GM18499 (cell line): ENCODE results near the gene LRRC1.
A peak's percentile ranks its signal among the peaks of the same experiment; 100 is the strongest.

Source experiments
- ATAC-seq: cut with Tn5 transposase; IDR thresholded peaks from one replicate; pipeline ENCODE4 v1.9.1; 2021; ENCODE audit warnings: moderate number of reproducible peaks; ENCODE audit not compliant: insufficient read depth, unreplicated experiment

The LRRC1 gene

GRCh38 chr6:53837865-53838769 lies 43.3 kb downstream of the LRRC1 start:
- no peak for ATAC-seq

GRCh38 chr6:53840027-53840426 lies 45.2 kb downstream of the LRRC1 start:
- no peak for ATAC-seq

DNA sequence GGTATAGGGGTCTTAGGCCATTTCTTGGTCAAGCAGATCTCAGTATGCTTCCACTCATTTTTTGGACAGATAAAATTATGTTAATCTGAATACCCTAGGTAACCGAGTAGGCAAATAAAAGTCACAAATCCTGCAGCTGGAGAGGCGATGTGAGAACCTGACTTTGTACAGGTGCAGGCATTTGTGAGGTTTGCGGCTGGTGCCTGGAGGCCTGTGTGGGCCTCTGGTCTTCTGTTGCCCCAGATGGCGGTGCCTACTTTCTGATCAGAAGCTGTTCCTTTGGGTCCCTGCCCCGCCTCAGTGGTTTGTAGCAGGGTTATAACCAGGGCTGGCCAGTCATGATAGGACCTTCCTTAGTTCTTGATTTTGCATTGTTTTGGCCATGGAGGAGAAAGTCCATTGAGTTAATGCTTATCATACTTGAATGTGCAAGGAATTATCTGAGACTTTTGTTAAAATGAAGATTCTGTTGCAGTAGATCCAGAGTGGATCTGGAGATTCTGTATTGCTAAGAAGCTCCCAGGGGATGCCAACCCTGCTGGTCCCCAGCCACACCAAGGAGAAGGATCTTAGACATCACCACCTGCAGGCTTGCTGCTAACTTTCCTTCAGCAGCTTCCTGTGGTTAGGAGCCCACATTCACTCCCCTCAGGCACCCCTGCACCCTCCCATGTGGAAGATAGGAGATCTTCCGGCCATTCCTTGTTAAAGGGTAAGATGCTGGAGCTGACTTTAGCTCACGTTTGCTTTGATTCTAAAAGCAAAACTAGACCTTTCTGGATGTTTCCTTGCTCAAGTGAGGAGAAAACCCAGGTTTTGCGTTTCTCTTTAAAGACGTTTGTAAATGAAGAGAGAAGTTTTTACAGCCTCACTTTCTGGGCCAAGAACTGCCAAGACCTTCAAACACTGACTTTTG lies 50.7 kb downstream of the LRRC1 start:
- ATAC-seq, result no peak

DNA sequence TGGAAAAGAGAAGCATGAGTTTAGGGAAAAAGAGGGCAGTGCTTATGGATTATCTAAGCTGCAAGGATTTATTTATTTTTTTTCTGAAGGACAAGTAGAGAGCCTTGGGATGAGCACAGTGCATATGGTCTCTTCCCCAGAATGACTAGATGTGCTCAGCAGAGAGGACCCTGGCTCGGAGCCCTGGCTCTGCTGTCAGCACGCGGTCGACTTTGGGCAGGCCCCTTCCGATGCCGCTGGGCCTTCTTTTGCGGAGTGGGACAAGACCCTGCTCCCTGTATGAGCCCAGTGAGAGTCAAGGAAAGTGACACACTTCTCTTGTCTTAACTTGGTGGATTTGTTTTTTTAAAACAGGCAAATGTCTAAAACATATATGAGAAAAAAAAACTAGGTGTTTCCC lies 51.4 kb downstream of the LRRC1 start:
- ATAC-seq, result no peak

- no peak for ATAC-seq
These were observed 53.0 kb downstream of the LRRC1 start for GRCh38 chr6:53847796-53848314.

DNA sequence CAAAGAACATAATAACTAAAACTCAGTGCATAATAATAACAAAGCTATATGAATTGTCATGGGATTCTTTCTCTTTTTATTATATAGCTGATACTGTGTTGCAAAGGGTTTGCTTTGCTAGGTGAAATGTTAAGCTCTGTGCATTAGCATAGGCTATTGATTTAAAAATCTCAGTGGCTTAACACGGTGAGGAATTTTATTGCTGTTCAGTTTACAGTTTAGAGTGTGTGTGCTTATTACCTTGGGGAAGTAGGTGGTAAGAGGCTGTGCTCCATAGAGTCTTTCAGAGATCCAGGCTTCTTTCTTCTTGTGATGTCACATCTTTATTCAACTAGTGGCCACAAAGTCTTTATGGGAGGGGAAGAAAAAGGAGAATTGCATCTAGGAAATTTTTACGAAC lies 55.7 kb downstream of the LRRC1 start:
- ATAC-seq, result no peak

GRCh38 chr6:53851561-53851960 lies 56.8 kb downstream of the LRRC1 start:
- ATAC-seq, result no peak

GRCh38 chr6:53852805-53853204 lies 58.0 kb downstream of the LRRC1 start:
- ATAC-seq, result no peak

DNA sequence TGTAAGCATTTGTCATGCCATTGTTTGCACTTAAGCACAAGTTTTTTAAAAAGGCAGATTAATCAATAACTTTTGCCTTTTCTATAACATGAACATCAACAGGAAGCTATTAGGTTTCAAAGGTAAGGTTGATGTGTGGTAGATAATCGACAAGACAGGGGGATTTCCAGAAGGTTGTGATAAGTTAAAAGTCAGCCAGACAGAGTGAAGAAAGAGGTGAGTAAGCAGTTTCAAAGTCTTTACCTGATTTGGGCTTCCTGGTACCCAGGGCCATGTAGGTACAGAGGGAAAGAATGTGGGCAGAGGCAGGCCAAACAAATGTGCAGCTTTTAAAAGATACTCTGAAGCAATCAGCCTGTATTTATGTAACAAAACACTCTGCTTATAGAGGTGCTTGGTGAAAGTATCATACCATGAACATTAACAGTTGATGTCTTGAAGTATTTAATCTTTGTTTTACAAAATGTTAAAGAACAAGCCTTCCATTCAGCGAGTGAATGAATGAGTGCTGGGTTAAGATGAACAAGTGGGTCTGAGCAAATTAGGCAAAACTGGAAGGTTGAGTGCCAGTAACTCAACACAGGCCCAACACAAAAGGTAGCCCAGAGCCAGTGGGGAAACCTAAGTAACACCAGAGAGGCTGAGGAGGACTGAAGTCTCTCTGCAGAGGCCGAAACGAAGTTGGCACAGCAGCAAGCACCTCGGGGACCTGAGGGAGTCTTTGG lies 60.2 kb downstream of the LRRC1 start:
- ATAC-seq, result peak; percentile 71

DNA sequence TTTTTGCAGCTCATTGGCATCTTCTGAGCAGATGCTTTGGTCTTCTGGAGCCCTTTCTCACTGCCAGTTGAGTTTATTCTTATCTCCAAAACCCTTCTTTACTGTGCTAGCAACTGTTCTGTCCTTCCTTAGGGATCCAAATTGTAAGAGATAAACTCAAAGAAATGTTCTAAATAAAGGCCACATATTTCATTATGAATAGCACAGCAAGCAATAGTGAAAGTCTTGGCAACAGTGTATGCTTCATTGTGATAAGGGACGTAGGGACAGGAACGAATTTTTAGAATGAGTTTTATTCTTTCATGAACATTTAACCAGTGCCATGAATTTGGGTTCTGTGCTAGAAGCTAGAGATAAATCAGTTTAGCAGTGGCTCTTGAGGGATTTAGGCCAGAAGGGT lies 61.1 kb downstream of the LRRC1 start:
- ATAC-seq, result no peak

DNA sequence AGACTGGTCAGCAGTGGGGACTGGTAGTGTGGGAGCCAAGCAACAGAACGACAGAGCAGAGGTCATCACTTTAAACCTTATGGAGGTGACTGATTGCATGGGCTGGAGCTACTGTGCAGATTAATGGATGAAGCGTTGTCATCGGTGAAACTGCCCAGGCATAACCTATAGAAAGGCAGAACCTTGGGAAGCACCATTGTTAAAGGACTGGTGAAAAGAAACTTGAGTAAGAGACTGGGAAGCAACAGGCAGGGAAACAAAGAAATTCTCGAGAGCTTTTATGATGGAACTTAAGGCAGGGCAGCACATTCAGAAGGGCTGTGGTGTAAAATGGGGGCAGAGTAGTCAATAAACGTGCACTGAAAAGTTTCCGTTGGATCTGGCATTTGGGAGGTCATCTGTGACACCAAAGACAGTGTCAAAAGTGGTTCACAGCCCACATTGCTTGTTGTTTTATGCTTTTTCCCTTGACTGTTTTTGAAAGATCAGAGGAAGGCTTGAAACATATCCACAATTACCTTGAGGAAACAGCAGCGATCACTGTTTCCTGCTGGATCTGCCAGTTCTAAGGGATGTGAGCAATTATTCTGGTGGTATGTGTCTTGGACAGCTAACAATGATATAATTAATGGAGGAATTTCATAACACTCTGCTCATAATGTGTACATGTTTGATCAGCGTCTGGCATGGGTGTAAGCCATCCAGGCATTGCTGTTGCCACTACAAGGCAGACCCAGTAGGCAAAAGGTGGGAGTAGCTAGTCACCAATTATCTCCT lies 62.7 kb downstream of the LRRC1 start:
- no peak for ATAC-seq

GRCh38 chr6:53858196-53858595 lies 63.4 kb downstream of the LRRC1 start:
- no peak for ATAC-seq

DNA sequence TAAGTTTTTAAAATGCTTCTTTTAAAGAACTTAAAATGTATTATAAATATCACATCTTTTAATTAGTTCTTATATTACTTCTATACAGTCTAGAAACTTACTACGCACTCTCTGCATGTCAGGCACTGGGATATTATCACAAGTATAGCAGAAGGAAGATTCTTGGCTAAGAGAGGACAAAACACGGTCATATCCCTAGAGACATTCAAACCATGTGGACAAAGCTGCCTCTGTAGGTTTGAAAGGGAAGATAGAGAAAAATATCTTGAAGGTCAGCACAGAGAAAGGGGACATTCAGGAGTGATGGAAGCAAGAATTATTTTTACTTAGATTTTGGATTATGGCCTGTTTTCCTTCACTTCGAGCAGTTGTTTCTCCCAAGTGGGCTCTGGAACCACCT lies 64.1 kb downstream of the LRRC1 start:
- no peak for ATAC-seq

DNA sequence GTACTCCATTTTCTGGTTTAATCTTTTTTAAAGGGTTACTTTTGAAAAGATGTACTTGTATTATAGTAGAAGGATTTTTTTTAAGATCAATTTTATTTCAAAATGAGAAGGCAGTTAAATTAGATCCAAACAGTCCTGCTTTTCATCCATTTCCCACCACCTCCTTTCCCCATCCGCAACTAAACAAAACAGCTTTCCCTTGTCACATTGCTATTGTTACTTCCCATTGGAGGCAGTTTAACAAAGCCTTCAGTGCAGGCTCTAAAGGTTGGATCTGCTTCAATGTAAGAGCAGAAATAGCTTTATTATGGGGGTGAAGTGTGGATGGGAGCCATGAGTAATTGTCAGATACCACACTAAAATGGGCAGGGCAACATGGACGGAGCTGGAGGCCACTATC lies 65.7 kb downstream of the LRRC1 start:
- no peak for ATAC-seq

DNA sequence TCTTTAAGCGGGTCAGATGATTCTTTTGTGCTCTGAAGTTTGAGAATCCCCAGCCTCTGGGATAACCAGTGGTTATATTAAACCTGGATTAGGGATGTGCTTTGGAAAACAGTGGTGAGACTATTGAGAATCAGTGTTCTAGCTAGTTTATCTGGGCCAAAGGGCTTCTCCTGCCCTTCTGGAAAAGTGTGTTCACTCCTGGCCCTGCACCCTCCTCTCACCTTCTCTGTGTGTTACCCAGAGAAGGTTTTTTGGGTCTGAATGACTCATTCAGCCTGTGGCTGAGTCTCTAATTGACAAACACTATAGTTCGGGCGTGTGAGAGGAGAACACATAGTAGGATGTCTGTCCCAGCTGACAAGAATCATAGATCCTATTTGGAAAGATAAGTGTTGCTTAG lies 66.7 kb downstream of the LRRC1 start:
- no peak for ATAC-seq

DNA sequence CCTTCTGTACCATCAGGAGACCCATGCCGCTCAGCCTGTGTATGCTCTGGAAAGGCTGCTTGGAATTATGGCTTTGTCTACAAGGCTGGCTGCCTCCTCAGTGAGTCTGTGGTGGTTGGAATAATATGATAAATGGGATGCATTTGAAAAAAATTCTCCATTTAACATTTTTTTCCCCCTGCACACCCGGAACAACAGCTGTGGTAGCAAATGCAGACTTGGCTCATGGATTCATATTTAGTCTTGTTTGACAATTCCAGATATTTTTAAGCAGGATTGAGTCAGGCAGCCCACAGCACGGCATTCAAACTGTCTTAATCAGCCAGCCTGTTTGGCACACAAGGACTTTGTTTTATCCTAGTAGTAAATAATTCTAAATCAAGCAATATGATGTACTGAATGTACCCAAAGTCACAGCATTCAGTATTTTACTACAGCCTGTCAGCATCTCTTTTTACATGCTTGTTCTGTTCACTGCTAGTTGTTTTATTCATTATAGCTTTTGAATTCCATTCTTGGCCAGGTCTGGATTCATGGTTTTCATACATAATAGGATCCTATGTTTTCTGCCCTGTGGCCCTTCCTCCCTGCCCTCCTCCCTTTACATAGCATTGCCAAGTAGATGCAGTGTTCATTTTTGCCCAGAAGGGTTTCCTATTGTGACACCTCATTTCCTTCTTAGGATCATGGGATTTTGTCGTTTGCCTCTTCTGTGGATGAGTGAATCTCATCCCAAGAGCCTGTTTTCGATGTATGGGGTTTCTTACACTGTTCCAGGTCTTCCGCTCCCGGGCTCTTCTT lies 68.1 kb downstream of the LRRC1 start:
- no peak for ATAC-seq

- ATAC-seq, result no peak
These were observed 70.0 kb downstream of the LRRC1 start for GRCh38 chr6:53864781-53865180.

GRCh38 chr6:53866226-53866625 lies 71.4 kb downstream of the LRRC1 start:
- no peak for ATAC-seq

DNA sequence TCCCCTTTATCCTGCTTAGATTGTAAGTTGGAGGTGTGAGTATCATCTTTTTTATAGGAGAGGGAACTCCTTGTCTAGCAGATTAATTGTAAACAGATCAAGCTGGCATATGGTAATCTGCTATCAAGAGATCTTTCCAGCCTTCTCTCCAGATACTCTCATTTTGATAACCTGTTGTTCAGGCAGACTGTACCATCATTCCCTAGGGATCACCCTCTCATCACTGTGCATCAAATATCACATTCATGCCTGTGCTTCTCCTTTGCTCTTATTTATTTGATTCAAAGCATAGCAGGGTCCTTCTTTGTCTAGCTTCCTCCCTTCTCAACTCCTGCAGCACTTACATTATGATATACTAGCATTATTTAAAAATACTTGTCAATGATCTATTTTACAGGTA lies 73.8 kb downstream of the LRRC1 start:
- no peak for ATAC-seq
